IMR-90 (cell line): ENCODE measurements around the gene KANSL1L.

ENCODE experiments used
- FOS ChIP-seq: fragments of 150-350 bp; IDR thresholded peaks from 2 replicates; pipeline ENCODE4 v1.6.1; 2016; ENCODE audit warnings: low read depth, low read length
- MAZ ChIP-seq: IDR thresholded peaks from 2 replicates; pipeline ENCODE4 v1.6.1; 2012; ENCODE audit warnings: low read depth, mild to moderate bottlenecking, low read length, improper control_type of control experiment, moderate library complexity, borderline replicate concordance
- MXI1 ChIP-seq: IDR thresholded peaks from 2 replicates; pipeline ENCODE4 v1.6.1; 2012; ENCODE audit warnings: low read depth, mild to moderate bottlenecking, low read length, moderate library complexity, borderline replicate concordance
- POLR2A ChIP-seq: IDR thresholded peaks from 2 replicates; pipeline ENCODE4 v1.6.1; 2012; ENCODE audit warnings: mild to moderate bottlenecking, low read depth, low read length
- TF ChIP-seq, protein P1 (sequence below): conservative IDR thresholded peaks from 2 replicates; pipeline ENCODE4 v1.5.1; 2012; ENCODE audit warnings: mild to moderate bottlenecking, low read depth, low read length, improper control_type of control experiment

DNA sequence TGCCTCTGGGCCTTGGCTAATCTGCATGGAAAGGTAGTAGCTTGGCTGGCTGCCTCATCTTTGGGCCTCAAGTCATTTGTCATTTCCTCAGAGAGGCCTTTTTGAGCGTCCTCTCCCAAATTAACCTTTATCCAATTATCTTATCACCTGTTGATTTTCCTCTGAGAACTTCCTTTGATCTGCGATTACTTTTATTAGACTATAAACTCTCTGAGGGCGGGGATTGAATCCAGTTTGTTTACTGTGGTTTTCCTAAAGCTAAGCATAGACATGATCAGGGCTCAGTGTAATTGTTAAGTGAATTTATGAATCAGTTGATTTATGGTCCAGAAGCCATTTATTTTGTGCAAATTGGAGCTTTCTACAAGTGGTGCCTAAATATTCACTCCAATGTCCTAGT, 161.3 kb downstream of the KANSL1L start:
- TF ChIP-seq MAZ, result no peak
- TF ChIP-seq, protein P1, sequence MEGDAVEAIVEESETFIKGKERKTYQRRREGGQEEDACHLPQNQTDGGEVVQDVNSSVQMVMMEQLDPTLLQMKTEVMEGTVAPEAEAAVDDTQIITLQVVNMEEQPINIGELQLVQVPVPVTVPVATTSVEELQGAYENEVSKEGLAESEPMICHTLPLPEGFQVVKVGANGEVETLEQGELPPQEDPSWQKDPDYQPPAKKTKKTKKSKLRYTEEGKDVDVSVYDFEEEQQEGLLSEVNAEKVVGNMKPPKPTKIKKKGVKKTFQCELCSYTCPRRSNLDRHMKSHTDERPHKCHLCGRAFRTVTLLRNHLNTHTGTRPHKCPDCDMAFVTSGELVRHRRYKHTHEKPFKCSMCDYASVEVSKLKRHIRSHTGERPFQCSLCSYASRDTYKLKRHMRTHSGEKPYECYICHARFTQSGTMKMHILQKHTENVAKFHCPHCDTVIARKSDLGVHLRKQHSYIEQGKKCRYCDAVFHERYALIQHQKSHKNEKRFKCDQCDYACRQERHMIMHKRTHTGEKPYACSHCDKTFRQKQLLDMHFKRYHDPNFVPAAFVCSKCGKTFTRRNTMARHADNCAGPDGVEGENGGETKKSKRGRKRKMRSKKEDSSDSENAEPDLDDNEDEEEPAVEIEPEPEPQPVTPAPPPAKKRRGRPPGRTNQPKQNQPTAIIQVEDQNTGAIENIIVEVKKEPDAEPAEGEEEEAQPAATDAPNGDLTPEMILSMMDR, result no peak
- TF ChIP-seq FOS, result no peak
- TF ChIP-seq MXI1, result no peak
- no peak for TF ChIP-seq POLR2A
